ENCODE data around the gene USP33.
"Not testable (repeated sequence)": the region's sequence is repeated elsewhere in the genome, so short reads cannot be mapped to it uniquely, and the experiment has no call there.

USP33 gene

GRCh38 chr1:77759071-77760028 is at the start of gene USP33:
Gene USP33, minus strand, starts transcription at chr1:77759852. Its CDS starts 18,155 bp downstream, at chr1:77741697.
- DNase-seq: peak; percentile 86

- DNase-seq: no peak
These were observed 43.7 kb upstream of the USP33 start for GRCh38 chr1:77803371-77803770.

- DNase-seq: no peak
These were observed 42.4 kb upstream of the USP33 start for GRCh38 chr1:77802026-77802425.

GRCh38 chr1:77797991-77798390 is 38.3 kb upstream of the USP33 start:
- no peak for DNase-seq

GRCh38 chr1:77796695-77797405 is 37.2 kb upstream of the USP33 start:
- DNase-seq: no peak

GRCh38 chr1:77794550-77794949 is 34.9 kb upstream of the USP33 start:
- DNase-seq: no peak

- DNase-seq: not testable (repeated sequence)
These were observed 26.6 kb upstream of the USP33 start for GRCh38 chr1:77786093-77786741.

GRCh38 chr1:77783141-77783540 is 23.5 kb upstream of the USP33 start:
- DNase-seq: no peak

GRCh38 chr1:77781683-77782082 is 22.0 kb upstream of the USP33 start:
- no peak for DNase-seq

- DNase-seq: peak; percentile 97
These were observed 20.1 kb upstream of the USP33 start, which contains the start of gene MIGA1 for GRCh38 chr1:77779529-77780281. Gene MIGA1, plus strand, starts transcription at chr1:77779649. Its CDS starts 3,604 bp downstream, at chr1:77783253.

- no peak for DNase-seq
These were observed 16.5 kb upstream of the USP33 start for GRCh38 chr1:77776007-77776700.

GRCh38 chr1:77768006-77768405 is 8.4 kb upstream of the USP33 start:
- no peak for DNase-seq

- no peak for DNase-seq
These were observed 2.4 kb upstream of the USP33 start for GRCh38 chr1:77762072-77762476.

- DNase-seq: no peak
These were observed 2.0 kb downstream of the USP33 start for GRCh38 chr1:77757603-77758002.

GRCh38 chr1:77757066-77757584 is 2.5 kb downstream of the USP33 start:
- DNase-seq: no peak

GRCh38 chr1:77756052-77756754 is 3.4 kb downstream of the USP33 start:
- DNase-seq: no peak

- not testable (repeated sequence) for DNase-seq
These were observed 10.2 kb downstream of the USP33 start for GRCh38 chr1:77749489-77749888.

- no peak for DNase-seq
These were observed 15.1 kb downstream of the USP33 start for GRCh38 chr1:77744576-77744975.

- DNase-seq: no peak
These were observed 17.6 kb downstream of the USP33 start for GRCh38 chr1:77742011-77742555.

GRCh38 chr1:77741316-77741715 is 18.3 kb downstream of the USP33 start:
- no peak for DNase-seq

- no peak for DNase-seq
These were observed 20.4 kb downstream of the USP33 start for GRCh38 chr1:77739235-77739634.

Data from NCI-H1105 treated with DMSO at 0.1 percent for 48 hours (cell line).